Activated B cell treated with CpG ODN at 0.5 μM for 24 hours (primary cell): ENCODE results near the gene ROCK2. TPM values are rescaled to one million over a fixed set of nuclear protein-coding genes. Genes with fewer than 3 reads are reported as not detected.
"Not testable (repeated sequence)": the region's sequence is repeated elsewhere in the genome, so short reads cannot be mapped to it uniquely, and the experiment has no call there.

Experiments
- ATAC-seq: fragments of 200-7000 bp; cut with Tn5 transposase; one replicate; pipeline ENCODE4 v1.10.0; 2021; ENCODE audit warnings: low read depth, mild to moderate bottlenecking, moderate library complexity
- CTCF ChIA-PET: fragments of 350-600 bp; sonication (Branson Sonifier 250); formaldehyde crosslinking; loops from one replicate; lab custom pipeline; 2021; ENCODE audit warnings: antibody characterized with exemption; lab: Charles Lee
- POLR2A ChIA-PET: fragments of 350-600 bp; sonication (Branson Sonifier 250); formaldehyde crosslinking; loops from one replicate; lab custom pipeline; 2021; ENCODE audit warnings: antibody characterized with exemption; lab: Charles Lee
- DNase-seq: peaks from one replicate; pipeline ENCODE4 v3.0.0; 2022
- H3K27ac Mint-ChIP-seq: one replicate; pipeline ENCODE4 v1.8.0; 2020; ENCODE audit warnings: mixed read lengths
- H3K27me3 Mint-ChIP-seq: one replicate; pipeline ENCODE4 v1.8.0; 2021; ENCODE audit warnings: mixed read lengths
- H3K36me3 Mint-ChIP-seq: one replicate; pipeline ENCODE4 v1.8.0; 2021; ENCODE audit warnings: low read depth, mixed read lengths
- H3K4me1 Mint-ChIP-seq: one replicate; pipeline ENCODE4 v1.8.0; 2021; ENCODE audit warnings: mixed read lengths
- H3K4me3 Mint-ChIP-seq: one replicate; pipeline ENCODE4 v1.8.0; 2020; ENCODE audit warnings: mild to moderate bottlenecking, mixed read lengths
- H3K9me3 Mint-ChIP-seq: one replicate; pipeline ENCODE4 v1.8.0; 2020; ENCODE audit warnings: mixed read lengths
- intact Hi-C: fragments of 100-400 bp; cut with micrococcal nuclease; formaldehyde crosslinking; loops from one replicate; pipeline ENCODE4 v1.15.1; 2024
- total RNA-seq: library from RNA; stranded (reverse); gene quantifications from 2 replicates; pipeline ENCODE4 v1.2.3, GENCODE V29; 2022
- TF ChIP-seq, protein P1 (sequence below): fragments of 200-600 bp; IDR thresholded peaks from one replicate; pipeline ENCODE4 v1.8.0; 2022; ENCODE audit warnings: antibody characterized with exemption, mild to moderate bottlenecking

The ROCK2 gene
- total RNA-seq, 1 donor from 2014 or later, result 18.8 TPM

DNA sequence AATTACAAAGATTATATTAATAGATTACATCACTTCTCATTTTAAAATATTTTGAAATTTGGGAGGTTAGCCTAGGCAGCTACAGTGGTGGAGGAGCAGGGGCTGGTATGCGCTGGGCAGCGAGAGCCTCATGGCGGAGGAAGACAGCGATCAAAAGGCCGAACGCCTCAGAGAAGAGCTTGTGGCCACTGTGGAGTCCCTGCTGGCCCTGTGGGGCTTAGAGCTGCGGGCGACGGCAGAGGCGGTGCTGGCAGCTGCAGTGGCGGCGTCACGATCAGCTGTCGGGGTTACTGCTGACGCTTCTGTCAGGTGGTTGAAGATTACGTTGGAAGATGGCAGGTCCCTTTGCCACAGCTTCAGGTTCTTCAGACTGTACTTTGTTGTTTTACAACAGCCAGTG is 87.4 kb downstream of the ROCK2 start:
- peaks cover 16% of the 10 kb centered on the region for H3K36me3 Mint-ChIP-seq
- no peaks in the 10 kb centered on the region for H3K27me3 Mint-ChIP-seq
- ChIA-PET POLR2A (no interaction called here), CTCF (no interaction called here)
- H3K9me3 Mint-ChIP-seq, result no peaks in the 10 kb centered on the region
- TF ChIP-seq, protein P1, sequence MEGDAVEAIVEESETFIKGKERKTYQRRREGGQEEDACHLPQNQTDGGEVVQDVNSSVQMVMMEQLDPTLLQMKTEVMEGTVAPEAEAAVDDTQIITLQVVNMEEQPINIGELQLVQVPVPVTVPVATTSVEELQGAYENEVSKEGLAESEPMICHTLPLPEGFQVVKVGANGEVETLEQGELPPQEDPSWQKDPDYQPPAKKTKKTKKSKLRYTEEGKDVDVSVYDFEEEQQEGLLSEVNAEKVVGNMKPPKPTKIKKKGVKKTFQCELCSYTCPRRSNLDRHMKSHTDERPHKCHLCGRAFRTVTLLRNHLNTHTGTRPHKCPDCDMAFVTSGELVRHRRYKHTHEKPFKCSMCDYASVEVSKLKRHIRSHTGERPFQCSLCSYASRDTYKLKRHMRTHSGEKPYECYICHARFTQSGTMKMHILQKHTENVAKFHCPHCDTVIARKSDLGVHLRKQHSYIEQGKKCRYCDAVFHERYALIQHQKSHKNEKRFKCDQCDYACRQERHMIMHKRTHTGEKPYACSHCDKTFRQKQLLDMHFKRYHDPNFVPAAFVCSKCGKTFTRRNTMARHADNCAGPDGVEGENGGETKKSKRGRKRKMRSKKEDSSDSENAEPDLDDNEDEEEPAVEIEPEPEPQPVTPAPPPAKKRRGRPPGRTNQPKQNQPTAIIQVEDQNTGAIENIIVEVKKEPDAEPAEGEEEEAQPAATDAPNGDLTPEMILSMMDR, result no peak
- no peak overlapping the region for H3K4me3 Mint-ChIP-seq
- H3K4me1 Mint-ChIP-seq, result no peaks in the 10 kb centered on the region
- DNase-seq (no peak), ATAC-seq (no peak)
- intact Hi-C loops, result no loop called here
- H3K27ac Mint-ChIP-seq, result no peak overlapping the region

GRCh38 chr2:11256166-11256565 is 88.3 kb downstream of the ROCK2 start:
- TF ChIP-seq, protein P1, result no peak
- ATAC-seq (no peak), DNase-seq (no peak)
- H3K4me1 Mint-ChIP-seq, result peaks cover 4% of the 10 kb centered on the region
- H3K4me3 Mint-ChIP-seq, result no peak overlapping the region
- no peaks in the 10 kb centered on the region for H3K9me3 Mint-ChIP-seq
- H3K27me3 Mint-ChIP-seq, result no peaks in the 10 kb centered on the region
- intact Hi-C loops, result no loop called here
- ChIA-PET CTCF (no interaction called here), POLR2A (no interaction called here)
- no peak overlapping the region for H3K27ac Mint-ChIP-seq
- H3K36me3 Mint-ChIP-seq, result peaks cover 11% of the 10 kb centered on the region

DNA sequence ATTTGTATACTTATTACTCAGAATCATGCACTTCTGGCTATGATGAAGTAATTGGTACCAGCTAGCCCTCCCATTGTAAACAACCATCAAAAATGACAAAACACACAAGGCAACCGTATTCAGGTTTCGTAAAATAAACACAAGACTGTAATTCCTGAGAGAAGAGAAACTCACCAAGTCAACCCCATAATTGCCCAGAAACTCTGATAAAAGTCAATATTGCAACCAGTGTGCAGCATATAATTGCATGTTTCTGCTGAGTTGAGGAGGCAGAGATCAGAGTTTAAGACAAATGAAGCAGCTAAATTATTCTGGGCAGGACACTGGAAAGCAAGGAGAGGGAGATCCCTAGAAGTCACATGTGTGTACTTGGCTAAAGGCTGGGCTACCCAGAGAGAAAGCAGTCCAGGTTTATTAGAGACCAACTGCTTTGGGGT is 90.3 kb downstream of the ROCK2 start:
- Mint-ChIP-seq H3K27me3 (no peaks in the 10 kb centered on the region), H3K9me3 (no peaks in the 10 kb centered on the region), H3K4me3 (no peak overlapping the region), H3K4me1 (peaks cover 4% of the 10 kb centered on the region), H3K27ac (no peak overlapping the region), H3K36me3 (peaks cover 15% of the 10 kb centered on the region)
- ChIA-PET CTCF (no interaction called here), POLR2A (no interaction called here)
- intact Hi-C loops, result no loop called here
- no peak for DNase-seq
- TF ChIP-seq, protein P1, result no peak
- ATAC-seq, result no peak

GRCh38 chr2:11252458-11252857 is 92.0 kb downstream of the ROCK2 start:
- intact Hi-C loops, H3K27ac Mint-ChIP-seq, ATAC-seq, H3K27me3 Mint-ChIP-seq, H3K9me3 Mint-ChIP-seq, H3K4me1 Mint-ChIP-seq, H3K4me3 Mint-ChIP-seq, CTCF ChIA-PET, DNase-seq: not testable (repeated sequence)
- POLR2A ChIA-PET, result interaction anchor here (0.7 kb wide), 1 partner anchor 842 kb away, joined by 3 read pairs; no protein-coding TSS in a partner anchor
- peaks cover 21% of the 10 kb centered on the region for H3K36me3 Mint-ChIP-seq

GRCh38 chr2:11250400-11251196 is 93.8 kb downstream of the ROCK2 start:
- intact Hi-C loops, result no loop called here
- Mint-ChIP-seq H3K27me3 (no peaks in the 10 kb centered on the region), H3K4me3 (no peak overlapping the region), H3K9me3 (no peaks in the 10 kb centered on the region), H3K27ac (no peak overlapping the region), H3K4me1 (peaks cover 4% of the 10 kb centered on the region), H3K36me3 (peaks cover 21% of the 10 kb centered on the region)
- no peak for ATAC-seq
- TF ChIP-seq, protein P1, result no peak
- CTCF ChIA-PET, result interaction anchor here (0.9 kb wide), 1 partner anchor 117 kb away, joined by 3 read pairs; a partner anchor contains a TSS
- no peak for DNase-seq
- POLR2A ChIA-PET, result no interaction called here
